Measurements from ENCODE around the gene KRTAP4-2. TPM values are rescaled to one million over a fixed set of nuclear protein-coding genes. Genes with fewer than 3 reads are reported as not detected.

The KRTAP4-2 gene
- total RNA-seq, 1 experiment from 2014 or later: not detected

GRCh38 chr17:41211845-41212466 lies 33.9 kb upstream of the KRTAP4-2 start:
- Histone ChIP-seq H3K4me3 (replicated peaks in 1 of 2; ENCODE audit: low read depth in 1 of 2, low read length in 2 of 2) (no peak overlapping the region), H3K9ac (ENCODE audit: low read length) (no peak overlapping the region), H4K20me1 (ENCODE audit: insufficient read depth) (no peaks in the 10 kb centered on the region), H3K4me2 (ENCODE audit: low read length) (peak overlapping the region; percentile 44), H3K27me3 (ENCODE audit: insufficient read depth, low read length) (no peaks in the 10 kb centered on the region), H2AFZ (ENCODE audit: low read depth, low read length, poor library complexity, severe bottlenecking) (peak overlapping the region; percentile 75), H3K36me3 (ENCODE audit: control insufficient read depth in 1 of 2, insufficient read depth in 2 of 2, low read length in 2 of 2) (no peaks in the 10 kb centered on the region), H3K79me2 (ENCODE audit: insufficient read depth, low read length) (no peaks in the 10 kb centered on the region), H3K27ac (ENCODE audit: low read depth, low read length) (no peak overlapping the region), H3K9me3 (ENCODE audit: control insufficient read depth in 1 of 2, insufficient read depth in 1 of 2, low read depth in 1 of 2, low read length in 2 of 2) (no peaks in the 10 kb centered on the region; a peak in 1 of 4 replicates), H3K4me1 (ENCODE audit: control insufficient read depth in 1 of 2, insufficient read depth in 2 of 2, low read length in 2 of 2) (peaks cover 6 to 15% of the 10 kb centered on the region in 2 experiments), H3K9me2 (ENCODE audit: insufficient read depth) (no peaks in the 10 kb centered on the region)
- DNase-seq (ENCODE audit: low read depth, low spot score) (peak; percentile 24), ATAC-seq (peak; percentile 40; the same call in 1 of the 2 replicates)
- no TSS peak for BruUV-seq (replicated peaks)
- ChIA-PET POLR2A (no interaction called here), CTCF (no interaction called here), RAD21 (ENCODE audit: low non-redundant PET in 1 of 2, low total read pairs in 2 of 2, uncharacterized antibody in 2 of 2, unreplicated experiment in 2 of 2) (no interaction called here)
- intact Hi-C loops (cut with micrococcal nuclease): no loop called here
- TF ChIP-seq POLR2A (IDR thresholded peaks at IDR 0.05; ENCODE audit: borderline replicate concordance, extremely low read depth, insufficient read depth, insufficient read length): no peak
- TF ChIP-seq SP1 (IDR thresholded peaks at IDR 0.05; ENCODE audit: low read depth): peak; percentile 36
- TF ChIP-seq ELF1 (IDR thresholded peaks at IDR 0.05; ENCODE audit: borderline replicate concordance, low read depth): no peak
- TF ChIP-seq FOSL1 (IDR thresholded peaks at IDR 0.05; ENCODE audit: low read depth): peak; percentile 73; the same call in 1 of the 2 replicates
- TF ChIP-seq JUND (IDR thresholded peaks at IDR 0.05): peak; percentile 67

GRCh38 chr17:41199421-41200078 lies 21.5 kb upstream of the KRTAP4-2 start:
- no peak overlapping the region for H3K4me3 ChIP-seq (replicated peaks in 1 of 2; ENCODE audit: low read depth in 1 of 2, low read length in 2 of 2)
- no peak overlapping the region for H3K4me2 ChIP-seq (ENCODE audit: low read length)
- no peaks in the 10 kb centered on the region for H3K4me1 ChIP-seq (ENCODE audit: control insufficient read depth in 1 of 2, insufficient read depth in 2 of 2, low read length in 2 of 2)
- ChIA-PET RAD21 (ENCODE audit: low non-redundant PET in 1 of 2, low total read pairs in 2 of 2, uncharacterized antibody in 2 of 2, unreplicated experiment in 2 of 2) (no interaction called here), CTCF (no interaction called here), POLR2A (no interaction called here)
- no TSS peak for BruUV-seq (replicated peaks)
- DNase-seq (ENCODE audit: low read depth, low spot score) (no peak), ATAC-seq (no peak)
- H3K27me3 ChIP-seq (ENCODE audit: insufficient read depth, low read length): no peaks in the 10 kb centered on the region
- no peaks in the 10 kb centered on the region for H3K9me3 ChIP-seq (ENCODE audit: control insufficient read depth in 1 of 2, insufficient read depth in 1 of 2, low read depth in 1 of 2, low read length in 2 of 2)
- no peak overlapping the region for H3K9ac ChIP-seq (ENCODE audit: low read length)
- H3K79me2 ChIP-seq (ENCODE audit: insufficient read depth, low read length): no peaks in the 10 kb centered on the region
- no peaks in the 10 kb centered on the region for H4K20me1 ChIP-seq (ENCODE audit: insufficient read depth)
- H3K36me3 ChIP-seq (ENCODE audit: control insufficient read depth in 1 of 2, insufficient read depth in 2 of 2, low read length in 2 of 2): no peaks in the 10 kb centered on the region
- intact Hi-C loops (cut with micrococcal nuclease): no loop called here
- no peak overlapping the region for H2AFZ ChIP-seq (ENCODE audit: low read depth, low read length, poor library complexity, severe bottlenecking)
- no peaks in the 10 kb centered on the region for H3K9me2 ChIP-seq (ENCODE audit: insufficient read depth)
- H3K27ac ChIP-seq (ENCODE audit: low read depth, low read length): no peak overlapping the region
- no peak for TF ChIP-seq REST (IDR thresholded peaks at IDR 0.05; ENCODE audit: low read depth)
